Astrocyte (in vitro differentiated cells and primary cell): ENCODE data around the gene LIF. TPM values are rescaled to one million over a fixed set of nuclear protein-coding genes. Genes with fewer than 3 reads are reported as not detected.

Experiments
- DNase-seq: peaks from one replicate; pipeline ENCODE4 v3.0.0-alpha.2; 2010; ENCODE audit warnings: low read depth
- FAIRE-seq: peaks from 2 replicates; lab custom pipeline; 2011; peaks lifted over from hg19 to GRCh38; lab: Jason Lieb, UNC
- H2AFZ ChIP-seq: 2 replicates; pipeline ENCODE4 v1.6.0; 2012; ENCODE audit warnings: low read depth, low read length, inconsistent platforms
- H3K27ac ChIP-seq: 2 replicates; pipeline ENCODE4 v1.5.1; 2011; ENCODE audit warnings: low read depth, low read length, inconsistent platforms
- H3K27me3 ChIP-seq: 2 replicates; pipeline ENCODE4 v1.6.0; 2011; ENCODE audit warnings: low read length, inconsistent platforms; ENCODE audit not compliant: insufficient read depth
- H3K36me3 ChIP-seq: 2 replicates; pipeline ENCODE4 v1.5.1; 2011; ENCODE audit warnings: low read length, inconsistent platforms; ENCODE audit not compliant: insufficient read depth
- H3K4me1 ChIP-seq: 2 replicates; pipeline ENCODE4 v1.5.1; 2011; ENCODE audit warnings: low read length, inconsistent platforms; ENCODE audit not compliant: insufficient read depth
- H3K4me2 ChIP-seq: 2 replicates; pipeline ENCODE4 v1.6.0; 2012; ENCODE audit warnings: low read length, inconsistent platforms
- H3K4me3 ChIP-seq: 2 replicates; pipeline ENCODE4 v1.5.1; 2011; ENCODE audit warnings: low read depth, mild to moderate bottlenecking, low read length, inconsistent platforms; ENCODE audit not compliant: insufficient read depth
- H3K79me2 ChIP-seq: 2 replicates; pipeline ENCODE4 v1.6.0; 2012; ENCODE audit warnings: mild to moderate bottlenecking, low read length, inconsistent platforms; ENCODE audit not compliant: insufficient read depth
- H3K9ac ChIP-seq: 2 replicates; pipeline ENCODE4 v1.6.0; 2012; ENCODE audit warnings: mild to moderate bottlenecking, low read length, inconsistent platforms
- H3K9me3 ChIP-seq: 2 replicates; pipeline ENCODE4 v1.5.1; 2012; ENCODE audit warnings: low read depth, mild to moderate bottlenecking, low read length, inconsistent platforms; ENCODE audit not compliant: insufficient read depth
- H4K20me1 ChIP-seq: 2 replicates; pipeline ENCODE4 v1.6.0; 2012; ENCODE audit warnings: low read length, inconsistent platforms; ENCODE audit not compliant: insufficient read depth
- H3K27ac Mint-ChIP-seq: one replicate; pipeline ENCODE4 v1.8.0; 2021; ENCODE audit warnings: mild to moderate bottlenecking, mixed read lengths; ENCODE audit not compliant: unreplicated experiment
- H3K27me3 Mint-ChIP-seq: one replicate; pipeline ENCODE4 v1.8.0; 2021; ENCODE audit warnings: low read depth, mixed read lengths; ENCODE audit not compliant: unreplicated experiment
- H3K36me3 Mint-ChIP-seq: one replicate; pipeline ENCODE4 v1.8.0; 2021; ENCODE audit warnings: low read depth, mixed read lengths; ENCODE audit not compliant: unreplicated experiment
- H3K4me1 Mint-ChIP-seq: one replicate; pipeline ENCODE4 v1.8.0; 2021; ENCODE audit warnings: low read depth, mixed read lengths; ENCODE audit not compliant: unreplicated experiment
- H3K4me3 Mint-ChIP-seq: one replicate; pipeline ENCODE4 v1.8.0; 2021; ENCODE audit warnings: mild to moderate bottlenecking, moderate library complexity, mixed read lengths; ENCODE audit not compliant: unreplicated experiment
- H3K9me3 Mint-ChIP-seq: one replicate; pipeline ENCODE4 v1.8.0; 2021; ENCODE audit warnings: mild to moderate bottlenecking, mixed read lengths; ENCODE audit not compliant: unreplicated experiment
- CTCF ChIP-seq: IDR thresholded peaks from 2 replicates; pipeline ENCODE4 v1.5.1; 2011; ENCODE audit warnings: low read depth, mild to moderate bottlenecking, inconsistent platforms, low read length, moderate library complexity; ENCODE audit not compliant: insufficient read depth
- EZH2 ChIP-seq: IDR thresholded peaks from 2 replicates; pipeline ENCODE4 v1.6.1; 2012; ENCODE audit warnings: mild to moderate bottlenecking, low read length, inconsistent platforms; ENCODE audit not compliant: insufficient read depth
- total RNA-seq: library from RNA; stranded (reverse); gene quantifications from 2 replicates; pipeline ENCODE4 v1.2.1, GENCODE V29; 2021

Gene LIF
- total RNA-seq, 1 donor from 2014 or later: 63.3 TPM

DNA sequence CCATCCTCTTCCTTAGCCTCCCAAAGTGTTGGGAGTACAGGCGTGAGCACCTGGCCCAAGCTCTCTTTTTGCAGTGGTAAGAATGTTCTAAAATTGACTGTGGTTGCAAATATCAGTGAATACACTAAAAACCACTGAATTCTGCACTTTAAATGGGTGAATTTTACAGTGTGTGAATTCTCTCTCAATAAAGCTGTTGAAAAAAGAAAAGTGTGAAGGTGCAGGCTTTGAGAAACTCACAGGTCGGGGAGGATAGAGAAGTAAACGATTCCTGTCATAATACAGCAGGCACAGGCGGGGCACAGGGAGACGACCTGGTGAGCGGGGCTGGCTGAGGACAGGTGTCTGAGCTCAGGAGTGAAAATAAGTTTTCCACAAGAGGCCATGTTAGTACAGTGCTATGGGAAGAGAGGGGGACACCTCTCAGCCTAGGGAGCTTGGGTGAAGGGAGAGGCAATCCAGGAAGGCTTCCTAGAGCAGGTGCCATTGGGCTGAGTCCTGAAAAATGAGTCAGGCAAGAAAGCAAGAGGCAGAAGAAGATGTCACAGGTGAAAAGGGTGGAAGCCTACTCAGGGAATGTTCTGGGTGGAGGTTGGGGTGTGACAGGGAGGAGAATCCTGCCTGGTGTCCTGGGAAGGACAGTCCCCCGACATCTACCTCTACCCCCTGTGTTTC lies 26.1 kb downstream of the LIF start:
- H3K4me3 Mint-ChIP-seq: no peak overlapping the region
- H3K9me3 Mint-ChIP-seq: no peaks in the 10 kb centered on the region
- Histone ChIP-seq H3K4me2 (no peak overlapping the region), H3K79me2 (no peaks in the 10 kb centered on the region), H3K4me1 (peaks cover 20% of the 10 kb centered on the region), H3K9me3 (no peaks in the 10 kb centered on the region), H3K9ac (no peak overlapping the region), H3K27me3 (no peaks in the 10 kb centered on the region), H3K36me3 (no peaks in the 10 kb centered on the region), H2AFZ (no peak overlapping the region), H3K4me3 (no peak overlapping the region), H3K27ac (no peak overlapping the region), H4K20me1 (no peaks in the 10 kb centered on the region)
- no peaks in the 10 kb centered on the region for H3K36me3 Mint-ChIP-seq
- peaks cover 2% of the 10 kb centered on the region for H3K27me3 Mint-ChIP-seq
- H3K27ac Mint-ChIP-seq: peak overlapping the region; percentile 6
- peaks cover 22% of the 10 kb centered on the region for H3K4me1 Mint-ChIP-seq
- TF ChIP-seq CTCF (no peak), EZH2 (no peak)
- FAIRE-seq (no peak), DNase-seq (no peak)

- DNase-seq (no peak), FAIRE-seq (no peak)
- H3K9ac ChIP-seq: no peak overlapping the region
- Mint-ChIP-seq H3K36me3 (no peaks in the 10 kb centered on the region), H3K27me3 (peaks cover 2% of the 10 kb centered on the region), H3K4me1 (peaks cover 16% of the 10 kb centered on the region), H3K9me3 (no peaks in the 10 kb centered on the region), H3K4me3 (no peak overlapping the region), H3K27ac (no peak overlapping the region)
- no peaks in the 10 kb centered on the region for H3K27me3 ChIP-seq
- H3K4me2 ChIP-seq: no peak overlapping the region
- H2AFZ ChIP-seq: no peak overlapping the region
- no peak for TF ChIP-seq CTCF
- no peak for TF ChIP-seq EZH2
- H3K4me1 ChIP-seq: peaks cover 22% of the 10 kb centered on the region
- no peaks in the 10 kb centered on the region for H3K9me3 ChIP-seq
- no peaks in the 10 kb centered on the region for H4K20me1 ChIP-seq
- H3K4me3 ChIP-seq: no peak overlapping the region
- H3K27ac ChIP-seq: no peak overlapping the region
- H3K79me2 ChIP-seq: no peaks in the 10 kb centered on the region
- H3K36me3 ChIP-seq: no peaks in the 10 kb centered on the region
Observed at GRCh38 chr22:30219668-30220278, 26.8 kb downstream of the LIF start.
